Omental fat pad (tissue), 4 donors: ENCODE results near the gene SIRT1. TPM values are rescaled to one million over a fixed set of nuclear protein-coding genes. Genes with fewer than 3 reads are reported as not detected.
"Not testable (repeated sequence)": the region's sequence is repeated elsewhere in the genome, so short reads cannot be mapped to it uniquely, and the experiment has no call there.

Experiments used
- ATAC-seq: fragments of 150-250 bp; one replicate; pipeline ENCODE4 v1.9.1; 2016; ENCODE audit warnings: mild to moderate bottlenecking, moderate library complexity; ENCODE audit not compliant: low FRiP score
- DNase-seq: peaks from one replicate; pipeline ENCODE4 v3.0.0-alpha.2; 2019; ENCODE audit warnings: low spot score
- total RNA-seq, 4 donors: library from RNA; depleted of rRNA; stranded (reverse); fragments of >200 nt; gene quantifications; one replicate each; pipeline ENCODE4 v1.1.0, GENCODE V29; 2016
- TF ChIP-seq, protein P1 (sequence below), 3 donors: fragments of 450-650 bp; IDR thresholded peaks; one replicate each; pipeline ENCODE4 v1.5.1; 2016 to 2017; ENCODE audit warnings: antibody characterized with exemption in 3 of 3, mild to moderate bottlenecking in 3 of 3, moderate library complexity in 2 of 3

The SIRT1 gene
- total RNA-seq, result 10 to 100 TPM; 19.1 to 38.8 (median 29.7) TPM

DNA sequence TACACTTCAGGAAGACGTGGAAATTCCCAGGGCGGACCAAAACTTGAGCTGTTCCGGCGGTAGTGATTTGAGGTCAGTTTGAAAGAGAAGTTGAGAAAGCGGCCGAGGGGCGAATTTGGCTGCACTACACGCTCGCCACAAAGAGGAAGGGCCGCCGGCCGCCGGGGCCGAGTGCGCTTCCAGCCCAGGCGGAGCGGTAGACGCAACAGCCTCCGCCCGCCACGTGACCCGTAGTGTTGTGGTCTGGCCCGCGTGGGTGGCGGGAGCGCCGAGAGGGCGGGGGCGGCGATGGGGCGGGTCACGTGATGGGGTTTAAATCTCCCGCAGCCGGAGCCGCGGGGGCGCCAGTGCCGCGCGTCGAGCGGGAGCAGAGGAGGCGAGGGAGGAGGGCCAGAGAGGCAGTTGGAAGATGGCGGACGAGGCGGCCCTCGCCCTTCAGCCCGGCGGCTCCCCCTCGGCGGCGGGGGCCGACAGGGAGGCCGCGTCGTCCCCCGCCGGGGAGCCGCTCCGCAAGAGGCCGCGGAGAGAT, at the start of gene SIRT1:
SIRT1 (plus strand) TSS at position 344 of the 529 bp plus-strand sequence; CDS start at position 410, 66 bp downstream.
- TF ChIP-seq, protein P1, sequence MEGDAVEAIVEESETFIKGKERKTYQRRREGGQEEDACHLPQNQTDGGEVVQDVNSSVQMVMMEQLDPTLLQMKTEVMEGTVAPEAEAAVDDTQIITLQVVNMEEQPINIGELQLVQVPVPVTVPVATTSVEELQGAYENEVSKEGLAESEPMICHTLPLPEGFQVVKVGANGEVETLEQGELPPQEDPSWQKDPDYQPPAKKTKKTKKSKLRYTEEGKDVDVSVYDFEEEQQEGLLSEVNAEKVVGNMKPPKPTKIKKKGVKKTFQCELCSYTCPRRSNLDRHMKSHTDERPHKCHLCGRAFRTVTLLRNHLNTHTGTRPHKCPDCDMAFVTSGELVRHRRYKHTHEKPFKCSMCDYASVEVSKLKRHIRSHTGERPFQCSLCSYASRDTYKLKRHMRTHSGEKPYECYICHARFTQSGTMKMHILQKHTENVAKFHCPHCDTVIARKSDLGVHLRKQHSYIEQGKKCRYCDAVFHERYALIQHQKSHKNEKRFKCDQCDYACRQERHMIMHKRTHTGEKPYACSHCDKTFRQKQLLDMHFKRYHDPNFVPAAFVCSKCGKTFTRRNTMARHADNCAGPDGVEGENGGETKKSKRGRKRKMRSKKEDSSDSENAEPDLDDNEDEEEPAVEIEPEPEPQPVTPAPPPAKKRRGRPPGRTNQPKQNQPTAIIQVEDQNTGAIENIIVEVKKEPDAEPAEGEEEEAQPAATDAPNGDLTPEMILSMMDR (IDR thresholded peaks at IDR 0.05), result no peak
- DNase-seq (peak; percentile 93), ATAC-seq (peak; percentile 95)

DNA sequence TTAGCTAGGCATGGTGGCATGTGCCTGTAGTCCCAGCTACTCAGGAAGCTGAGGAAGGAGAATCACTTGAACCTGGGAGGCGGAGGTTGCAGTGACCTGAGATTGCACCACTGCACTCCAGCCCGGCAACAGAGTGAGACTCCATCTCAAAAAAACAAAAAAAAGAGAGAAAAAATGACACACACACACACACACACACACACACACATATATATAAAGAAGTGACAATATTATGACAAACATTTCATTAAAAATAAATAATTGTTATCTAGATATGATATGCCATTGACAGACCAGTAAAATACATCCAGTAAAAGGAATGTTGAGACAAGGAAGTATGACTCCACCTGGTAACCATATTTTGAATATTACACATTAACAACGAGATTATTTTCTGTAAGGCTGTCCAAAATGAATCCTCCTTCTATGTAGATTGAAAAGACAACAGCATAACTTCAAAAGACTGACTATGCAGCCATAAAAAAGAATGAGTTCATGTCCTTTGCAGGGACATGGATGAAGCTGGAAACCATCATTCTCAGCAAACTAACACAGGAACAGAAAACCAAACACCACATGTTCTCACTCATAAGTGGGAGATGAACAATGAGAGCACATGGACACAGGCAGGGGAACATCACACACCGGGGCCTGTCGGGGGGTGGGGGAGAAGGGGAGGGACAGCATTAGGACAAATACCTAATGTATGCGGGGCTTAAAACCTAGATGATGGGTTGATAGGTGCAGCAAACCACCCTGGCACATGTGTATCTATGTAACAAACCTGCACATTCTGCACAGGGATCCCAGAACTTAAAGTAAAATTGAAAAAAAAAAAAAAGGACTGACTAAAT, 48.7 kb upstream of the SIRT1 start:
- not testable (repeated sequence) for DNase-seq, ATAC-seq

DNA sequence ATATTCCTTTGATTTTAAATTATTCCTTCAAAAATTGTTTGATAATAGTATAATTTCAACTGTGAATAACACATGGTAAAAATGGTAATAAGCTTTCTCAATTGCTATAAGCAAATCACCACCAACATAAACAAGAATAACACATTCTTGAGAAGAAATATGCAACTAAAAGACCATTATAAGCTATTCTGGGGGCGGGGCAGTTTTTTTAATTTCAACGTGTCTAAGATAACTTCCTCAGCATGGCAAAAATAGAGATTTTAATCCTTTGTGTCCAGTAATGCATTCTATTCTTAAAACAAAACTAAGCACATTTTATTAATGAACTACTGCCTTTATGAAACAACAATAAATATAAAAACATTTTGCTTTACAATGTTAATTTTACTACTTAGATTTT, 48.0 kb upstream of the SIRT1 start:
- TF ChIP-seq, protein P1 (IDR thresholded peaks at IDR 0.05), result no peak
- ATAC-seq, result no peak
- DNase-seq, result no peak

DNA sequence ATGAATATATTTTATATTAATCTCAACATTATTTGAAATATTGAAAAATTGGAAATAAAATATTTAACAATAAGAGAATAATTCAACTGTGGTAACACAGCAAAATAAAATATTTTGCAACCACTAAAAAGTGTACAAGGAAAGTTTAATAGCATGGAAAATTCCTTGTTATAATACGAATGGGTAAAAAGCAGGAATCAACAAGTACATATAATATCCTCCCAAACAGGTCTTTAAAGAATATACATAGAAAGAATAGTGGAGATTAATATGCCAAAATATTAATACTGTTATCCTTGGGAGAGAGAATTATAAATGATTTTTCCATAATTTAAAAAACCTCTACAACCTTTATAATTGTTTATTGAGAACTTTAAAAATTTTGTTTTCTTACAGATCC, 47.5 kb upstream of the SIRT1 start:
- DNase-seq (no peak), ATAC-seq (no peak)
- TF ChIP-seq, protein P1 (IDR thresholded peaks at IDR 0.05), result no peak

DNA sequence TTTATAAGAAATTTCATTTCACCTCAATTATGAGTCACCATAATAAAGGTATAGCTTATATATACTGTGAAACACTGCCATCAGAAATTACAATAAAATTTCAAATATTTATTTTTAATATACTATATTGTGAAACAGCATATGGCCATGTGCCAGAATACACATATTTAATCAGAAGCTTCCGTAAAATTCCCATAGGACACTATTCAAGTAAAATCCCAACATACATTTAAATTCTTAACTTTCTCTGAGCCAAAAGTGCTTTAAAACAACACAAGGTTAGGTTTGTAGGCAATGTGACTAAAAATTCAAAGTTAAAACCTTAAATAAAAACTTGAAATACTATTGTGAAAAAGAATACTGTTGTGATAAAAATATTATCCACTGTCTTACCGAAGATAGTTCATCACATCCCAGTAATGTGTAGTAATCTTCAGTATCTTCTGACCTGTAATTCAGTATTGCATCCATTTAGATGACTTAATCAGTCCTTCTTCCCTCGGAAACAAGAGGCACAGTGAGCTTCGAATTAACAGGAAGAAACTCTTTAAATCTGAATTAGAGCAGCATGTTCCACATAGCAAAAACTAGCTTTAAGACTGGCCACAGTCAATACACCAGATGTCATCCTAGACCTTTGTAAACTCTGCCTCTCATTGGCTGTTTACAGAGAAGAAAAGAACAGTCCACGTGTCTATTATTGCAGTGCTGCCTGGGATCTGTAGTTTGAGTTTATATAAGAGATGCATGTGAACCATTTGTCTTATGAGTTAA, 46.7 kb upstream of the SIRT1 start, which contains the start of gene DNAJC12:
DNAJC12 (minus strand) TSS at position 648 of the 774 bp plus-strand sequence; CDS start at position 471, 177 bp downstream.
- ATAC-seq (peak; percentile 66), DNase-seq (no peak)
- TF ChIP-seq, protein P1 (IDR thresholded peaks at IDR 0.05), result no peak

DNA sequence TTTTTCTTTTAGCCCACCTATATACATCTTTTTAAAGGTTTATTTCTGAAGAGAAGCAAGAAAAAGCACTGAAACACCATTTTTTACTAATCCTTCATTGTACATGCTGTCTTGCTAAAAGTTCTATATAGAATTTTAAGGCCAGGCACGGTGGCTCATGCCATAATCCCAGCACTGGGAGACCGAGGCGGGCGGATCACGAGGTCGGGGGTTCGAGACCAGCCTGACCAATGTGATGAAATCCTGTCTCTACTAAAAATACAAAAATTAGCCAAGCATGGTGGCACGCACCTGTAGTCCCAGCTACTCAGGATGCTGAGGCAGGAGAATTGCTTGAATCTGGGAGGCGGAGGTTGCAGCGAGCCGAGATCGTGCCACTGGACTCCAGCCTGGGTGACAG, 44.9 kb upstream of the SIRT1 start:
- DNase-seq, result not testable (repeated sequence)

DNA sequence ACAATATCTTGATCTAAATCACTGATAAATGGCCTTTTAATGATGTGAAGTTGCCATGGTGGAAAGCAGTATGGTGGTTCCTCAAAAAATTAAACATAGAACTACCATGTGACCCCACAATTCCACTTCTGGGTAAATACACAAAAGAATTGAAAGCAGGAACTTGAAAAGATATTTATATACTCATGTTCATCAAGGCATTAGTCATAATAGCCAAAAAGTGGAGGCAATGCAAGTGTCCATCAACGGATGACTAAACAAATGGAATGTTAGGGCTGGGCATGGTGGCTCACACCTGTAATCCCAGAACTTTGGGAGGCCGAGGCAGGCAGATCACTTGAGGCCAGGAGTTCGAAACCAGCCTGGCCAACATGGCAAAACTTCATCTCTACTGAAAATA, 44.5 kb upstream of the SIRT1 start:
- ATAC-seq, result no peak
- DNase-seq, result no peak
- TF ChIP-seq, protein P1 (IDR thresholded peaks at IDR 0.05), result no peak

More for the DNA sequence above, 44.9 kb upstream of the SIRT1 start:
- ATAC-seq, result not testable (repeated sequence)
